ENCODE data around the gene TRIM67.

- no peak for TF ChIP-seq CTCF (IDR thresholded peaks at IDR 0.05; ENCODE audit: insufficient read depth, low read length, poor library complexity, severe bottlenecking)
- TF ChIP-seq EZH2phosphoT487 (conservative IDR thresholded peaks at IDR 0.05; ENCODE audit: low read length): no peak
Observed at GRCh38 chr1:231118704-231119453, 43.0 kb upstream of the TRIM67 start.
